GM18517 (cell line): ENCODE results near the gene STK32C.
"Not testable (repeated sequence)": the region's sequence is repeated elsewhere in the genome, so short reads cannot be mapped to it uniquely, and the experiment has no call there.

ENCODE experiments used
- ATAC-seq: cut with Tn5 transposase; IDR thresholded peaks from one replicate; pipeline ENCODE4 v1.9.1; 2021; ENCODE audit warnings: mild to moderate bottlenecking, moderate library complexity; ENCODE audit not compliant: unreplicated experiment

The STK32C gene

DNA sequence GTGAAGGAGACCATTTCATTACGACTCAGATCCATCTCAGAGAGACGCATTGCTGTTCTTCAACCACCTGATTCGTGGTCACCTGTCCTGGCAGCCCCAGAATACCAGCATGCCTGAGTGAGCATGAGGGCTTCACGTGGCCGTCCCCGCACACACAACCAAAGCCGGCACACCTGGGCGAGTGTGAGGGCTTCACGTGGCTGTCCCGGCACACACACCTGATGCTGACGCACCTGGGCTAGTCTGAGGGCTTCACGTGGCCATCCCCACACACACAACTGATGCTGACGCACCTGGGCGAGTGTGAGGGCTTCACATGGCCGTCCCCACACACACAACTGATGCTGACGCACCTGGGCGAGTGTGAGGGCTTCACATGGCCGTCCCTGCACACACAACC is 86.8 kb downstream of the STK32C start:
- not testable (repeated sequence) for ATAC-seq

DNA sequence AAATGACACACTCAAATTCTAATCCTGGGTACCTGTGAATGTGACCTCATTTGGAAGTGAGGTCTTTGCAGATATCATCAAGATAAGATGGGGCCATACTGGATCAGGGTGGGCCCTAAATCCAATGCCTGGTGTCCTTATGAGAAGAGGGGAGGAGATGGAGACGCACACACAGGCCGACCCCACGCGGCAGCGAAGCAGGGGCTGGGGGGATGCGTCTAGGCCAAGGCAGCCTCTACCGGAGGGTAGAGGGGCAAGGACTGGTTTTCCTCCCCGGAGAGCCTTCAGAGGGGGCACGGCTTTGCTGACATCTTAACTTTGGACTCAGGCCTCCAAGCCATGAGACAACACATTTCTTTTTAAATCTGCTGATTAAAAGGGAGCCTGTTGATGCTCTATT is 87.7 kb downstream of the STK32C start:
- no peak for ATAC-seq

DNA sequence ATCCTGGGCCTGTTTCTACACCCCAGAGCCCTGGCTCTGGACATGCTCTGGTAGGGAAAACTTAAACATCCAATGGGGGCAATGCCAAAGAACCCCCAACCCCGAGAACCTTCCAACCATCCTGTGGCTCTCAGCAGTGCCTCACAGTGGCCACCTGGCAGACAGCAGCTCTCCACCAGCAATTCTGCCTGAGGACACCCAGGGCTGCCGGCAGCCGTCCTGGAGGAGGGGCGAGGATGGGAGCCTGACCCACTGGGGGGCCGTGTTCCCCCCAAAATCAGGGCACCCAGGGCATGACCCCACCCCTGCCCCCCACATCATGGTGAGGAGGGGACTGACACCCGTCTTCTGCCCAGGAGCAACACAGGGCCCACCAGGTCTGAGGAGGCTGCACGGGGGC is 88.3 kb downstream of the STK32C start:
- no peak for ATAC-seq

DNA sequence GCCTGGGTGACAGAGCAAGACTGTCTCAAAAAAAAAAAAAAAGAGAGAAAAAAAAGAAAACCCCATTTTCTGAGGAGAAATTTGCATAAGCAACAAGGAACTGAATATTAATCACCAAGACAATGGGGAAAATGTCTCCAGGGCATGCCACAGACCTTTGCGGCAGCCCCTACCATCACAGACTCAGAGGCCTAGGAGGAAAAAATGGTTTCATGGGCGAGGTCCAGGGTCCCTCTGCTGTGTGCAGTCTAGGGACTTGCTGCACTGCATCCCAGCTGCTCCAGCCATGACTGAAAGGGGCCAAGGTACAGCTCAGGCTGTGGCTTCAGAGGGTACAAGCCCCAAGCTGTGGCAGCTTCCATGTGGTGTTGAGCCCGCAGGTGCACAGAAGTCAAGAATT is 91.3 kb downstream of the STK32C start:
- ATAC-seq, result not testable (repeated sequence)

DNA sequence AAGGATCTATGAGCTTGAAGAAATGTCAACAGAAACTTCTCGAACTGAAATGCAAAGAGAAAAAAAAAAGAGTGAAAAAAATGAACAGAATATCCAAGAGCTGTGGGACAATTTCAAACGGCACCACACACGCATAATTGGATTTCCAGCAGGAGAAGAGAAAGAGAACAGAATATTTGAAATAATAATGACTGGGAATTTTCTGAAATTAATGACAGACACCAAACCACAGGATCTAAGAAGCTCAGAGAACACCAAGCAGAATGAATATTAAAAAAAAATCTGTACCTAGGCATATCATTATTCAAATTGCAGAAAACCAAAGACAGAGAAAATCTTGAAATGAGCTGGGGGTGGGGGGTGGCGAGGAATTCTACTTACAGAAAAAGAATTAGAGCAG is 93.8 kb downstream of the STK32C start:
- ATAC-seq, result no peak

DNA sequence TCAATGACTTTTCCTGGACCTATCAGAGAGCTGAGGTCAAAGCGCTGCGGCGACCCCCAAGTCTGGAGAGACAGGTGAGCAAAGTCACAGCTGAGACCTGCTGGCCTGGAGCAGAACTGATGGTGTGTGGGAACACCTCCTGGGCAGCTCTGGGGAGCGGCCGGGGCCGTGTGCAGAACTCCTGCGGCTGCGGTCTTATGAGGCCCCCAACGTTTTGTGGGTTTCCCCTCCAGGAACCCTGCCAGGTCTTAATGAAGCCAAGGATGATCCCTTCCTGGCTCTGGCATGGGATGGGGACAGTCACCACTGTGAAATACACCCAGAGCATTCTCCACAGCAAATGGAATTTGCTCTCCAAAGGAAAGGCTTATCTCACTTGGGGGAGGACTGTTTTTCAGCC is 94.9 kb downstream of the STK32C start:
- ATAC-seq, result no peak

DNA sequence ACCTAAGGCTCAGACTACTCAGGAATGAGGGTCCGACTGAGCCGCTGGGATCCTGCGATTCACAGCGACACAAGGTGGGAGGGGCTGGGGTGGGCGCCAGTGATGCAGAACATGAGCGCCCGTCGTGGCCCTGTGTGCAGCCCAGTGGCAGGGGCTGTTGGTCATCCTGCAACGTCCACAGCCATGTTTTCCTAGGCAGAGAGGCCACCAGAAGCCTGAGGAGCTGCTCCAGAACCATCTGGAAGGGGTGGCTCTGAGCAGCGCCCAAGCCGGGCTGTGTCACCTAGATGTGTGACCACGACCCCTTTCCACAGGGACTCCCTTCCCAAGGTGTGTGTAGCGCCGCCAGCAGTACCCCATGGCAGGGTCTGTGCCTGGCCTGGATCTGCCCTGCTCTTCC is 96.5 kb downstream of the STK32C start:
- ATAC-seq, result no peak

DNA sequence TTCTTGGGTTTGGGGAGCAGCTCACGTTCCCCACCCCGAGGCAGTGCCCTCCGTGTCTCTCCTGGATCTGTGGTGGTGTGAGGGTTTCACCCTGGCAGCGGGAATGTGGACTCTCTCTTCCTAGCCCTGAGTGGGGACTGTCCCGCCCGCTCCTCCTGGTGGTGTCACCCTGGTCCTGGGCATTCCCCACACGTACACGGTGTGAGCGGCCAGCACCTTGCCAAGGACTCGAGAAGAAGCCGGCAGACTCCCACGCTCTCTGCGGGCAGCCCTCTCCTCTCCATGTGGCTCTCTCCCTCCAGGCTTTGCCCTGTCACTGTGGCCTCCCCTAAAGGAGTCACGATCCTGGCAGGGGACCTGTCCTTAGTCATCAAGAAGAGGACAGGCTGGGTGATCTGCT is 97.0 kb downstream of the STK32C start:
- ATAC-seq, result no peak

DNA sequence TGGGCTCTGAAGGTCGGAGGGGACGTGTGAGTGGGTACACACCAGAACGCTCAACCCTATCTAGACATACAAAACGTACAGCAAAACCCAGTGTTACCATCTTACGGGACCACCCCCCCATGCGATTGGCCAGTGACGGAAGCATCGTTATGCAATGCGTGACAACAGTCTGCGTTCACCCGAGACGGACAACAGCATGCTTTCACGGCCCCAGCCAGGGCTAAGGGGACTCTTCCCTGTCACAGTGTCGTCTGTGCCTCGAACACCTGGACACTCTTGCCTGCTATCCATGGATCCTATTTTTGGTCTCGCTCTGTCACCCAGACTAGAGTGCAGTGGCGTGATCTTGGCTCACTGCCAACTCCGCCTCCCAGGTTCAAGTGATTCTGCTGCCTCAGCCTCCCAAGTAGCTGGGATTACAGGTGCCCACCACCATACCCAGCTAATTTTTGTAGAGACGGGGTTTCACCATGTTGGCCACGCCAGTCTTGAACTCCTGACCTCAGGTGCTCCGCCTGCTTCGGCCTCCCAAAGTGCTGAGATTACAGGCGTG is 97.7 kb downstream of the STK32C start:
- ATAC-seq, result no peak

DNA sequence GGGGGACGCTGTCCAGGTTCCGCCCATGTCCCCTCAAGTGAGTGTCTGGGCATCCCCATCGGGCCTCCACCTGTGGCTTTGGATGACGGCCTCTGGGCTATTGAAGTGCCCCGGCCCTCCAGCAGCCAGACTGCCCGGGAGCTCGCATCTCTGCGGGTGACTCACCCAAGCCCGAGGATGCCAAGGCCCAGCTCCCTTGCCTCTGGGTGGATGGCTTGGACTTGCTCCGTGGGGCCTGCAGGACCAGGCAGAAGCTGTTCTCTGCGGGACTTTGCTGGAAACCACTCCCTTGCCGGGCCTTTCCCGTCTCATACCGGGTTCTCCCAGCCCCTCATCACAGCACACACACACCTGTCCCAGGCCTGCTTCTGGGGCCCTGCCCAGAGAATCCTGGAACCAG is 98.6 kb downstream of the STK32C start:
- ATAC-seq, result no peak

DNA sequence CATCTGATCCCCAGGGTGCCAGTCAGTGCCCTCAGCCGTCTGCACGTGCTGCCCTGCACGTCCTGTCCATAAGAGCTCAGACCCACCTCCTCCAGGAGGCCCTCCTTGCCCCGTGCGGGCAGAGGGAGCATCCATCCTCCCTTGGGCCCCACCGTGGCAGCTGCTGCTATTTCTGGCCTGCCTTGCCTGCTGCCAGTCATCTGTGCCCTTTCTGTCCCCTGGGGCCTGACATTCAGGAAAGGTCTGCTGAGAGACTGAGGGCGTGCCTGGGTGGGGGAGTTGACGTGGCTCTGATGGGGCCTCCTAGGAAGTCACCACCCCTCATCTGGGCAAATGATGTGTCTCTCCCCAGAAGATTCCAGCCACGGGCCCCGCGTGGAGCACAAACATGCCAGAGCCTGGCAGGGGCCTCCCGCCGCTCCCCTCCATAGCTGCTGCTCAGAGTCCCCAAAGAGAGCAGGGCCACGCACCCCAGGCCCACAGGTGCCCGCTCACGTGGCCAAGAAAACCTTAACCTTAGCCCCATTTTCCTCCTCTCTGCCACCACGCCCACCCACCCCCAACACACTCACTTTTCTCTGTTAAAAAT is 99.2 kb downstream of the STK32C start:
- ATAC-seq, result no peak

DNA sequence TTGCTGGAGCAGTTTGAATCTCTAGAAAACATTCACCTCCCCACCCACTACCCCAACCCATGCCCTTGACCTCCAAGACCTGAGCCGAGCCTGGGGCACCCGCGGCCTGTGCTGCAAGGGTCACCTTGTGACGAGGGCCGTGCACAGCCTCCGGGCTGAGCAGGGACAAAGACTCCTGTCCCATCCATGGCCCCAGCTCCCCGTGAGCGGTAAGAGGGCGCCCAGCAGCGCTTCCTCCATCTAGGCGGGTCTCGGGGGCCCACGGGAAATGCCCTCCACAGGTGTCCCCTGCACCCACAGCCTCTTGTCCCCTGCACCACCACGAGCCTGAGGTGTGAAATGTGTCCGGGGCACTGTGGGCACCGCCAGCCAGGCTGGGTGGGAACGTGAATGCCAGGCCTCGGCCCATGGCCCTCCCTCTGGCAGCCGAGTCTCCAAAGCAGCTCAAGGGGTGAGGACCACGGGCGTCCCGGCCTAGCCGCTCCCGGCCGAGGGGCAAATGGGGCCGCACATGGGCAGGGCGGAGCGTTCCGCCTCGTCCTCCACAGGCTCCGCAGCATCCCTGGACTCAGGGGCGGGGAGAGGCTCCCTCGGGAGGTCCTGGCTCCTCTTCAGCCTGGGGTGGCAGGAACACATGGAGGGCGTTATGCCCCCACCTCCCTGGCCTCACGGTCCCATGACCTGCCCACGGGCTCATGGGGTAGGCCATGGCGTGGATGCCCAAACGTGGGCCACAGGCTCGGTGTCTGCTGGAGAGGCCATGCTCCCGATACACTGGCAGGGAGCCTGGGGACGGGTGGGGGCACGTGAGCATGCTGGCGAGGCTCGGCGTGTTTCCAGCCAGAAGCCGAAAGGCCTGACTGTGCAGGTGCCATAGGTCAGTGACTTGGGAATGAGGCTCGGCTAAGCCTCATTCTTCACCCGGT is 100.0 kb downstream of the STK32C start:
- no peak for ATAC-seq

DNA sequence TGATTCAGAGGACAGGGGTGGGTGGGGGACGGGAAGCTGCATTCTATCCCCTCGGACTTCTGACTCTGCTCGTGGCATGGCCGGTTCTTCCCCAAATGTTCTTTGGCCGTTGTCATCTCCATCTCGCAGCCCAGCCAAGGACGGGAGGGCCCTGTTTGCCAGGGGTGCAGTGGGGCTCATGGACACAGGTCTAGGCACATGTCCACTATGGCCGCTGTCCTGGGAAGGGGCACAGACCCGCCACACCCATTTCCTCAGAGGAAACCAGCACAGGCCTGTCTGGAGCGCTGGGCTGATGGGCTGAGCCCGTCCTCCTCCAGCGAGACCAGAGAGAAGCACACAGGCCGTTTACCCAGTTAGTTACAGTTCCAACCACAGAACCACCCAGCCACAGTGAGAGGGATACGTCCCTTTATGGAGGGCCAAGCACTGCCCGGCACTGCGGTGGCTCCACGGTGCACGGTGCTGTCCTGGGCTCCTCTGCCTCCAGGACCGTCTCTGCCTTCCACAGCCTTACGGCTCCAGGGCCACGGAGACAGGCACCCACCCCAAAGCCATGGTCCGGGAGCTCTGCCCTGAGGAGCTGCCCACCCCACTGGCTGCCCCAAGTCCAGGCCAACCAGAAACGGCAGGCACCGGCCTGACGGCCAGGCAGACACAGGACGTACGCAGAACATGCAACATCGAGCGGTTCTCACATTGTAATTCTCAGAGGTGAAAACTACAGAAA is 100.8 kb downstream of the STK32C start:
- no peak for ATAC-seq

DNA sequence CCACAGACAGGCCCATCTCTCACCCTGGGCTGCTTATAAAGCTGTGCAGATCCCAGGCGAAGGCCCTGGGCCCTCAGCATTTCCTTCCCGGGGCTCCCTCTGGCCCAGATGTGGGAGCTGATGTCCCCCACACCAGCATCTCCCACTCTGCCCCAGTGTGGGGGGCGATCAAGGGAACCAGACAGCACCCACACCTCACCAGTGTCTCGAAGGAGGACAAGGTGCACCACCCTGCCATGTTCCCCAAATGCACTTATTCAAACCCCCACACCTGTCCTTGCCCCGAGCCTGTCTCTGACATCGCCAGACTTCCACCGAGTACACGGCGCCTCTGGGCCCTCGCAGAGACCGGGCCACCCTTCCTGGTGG is 101.4 kb downstream of the STK32C start:
- no peak for ATAC-seq

DNA sequence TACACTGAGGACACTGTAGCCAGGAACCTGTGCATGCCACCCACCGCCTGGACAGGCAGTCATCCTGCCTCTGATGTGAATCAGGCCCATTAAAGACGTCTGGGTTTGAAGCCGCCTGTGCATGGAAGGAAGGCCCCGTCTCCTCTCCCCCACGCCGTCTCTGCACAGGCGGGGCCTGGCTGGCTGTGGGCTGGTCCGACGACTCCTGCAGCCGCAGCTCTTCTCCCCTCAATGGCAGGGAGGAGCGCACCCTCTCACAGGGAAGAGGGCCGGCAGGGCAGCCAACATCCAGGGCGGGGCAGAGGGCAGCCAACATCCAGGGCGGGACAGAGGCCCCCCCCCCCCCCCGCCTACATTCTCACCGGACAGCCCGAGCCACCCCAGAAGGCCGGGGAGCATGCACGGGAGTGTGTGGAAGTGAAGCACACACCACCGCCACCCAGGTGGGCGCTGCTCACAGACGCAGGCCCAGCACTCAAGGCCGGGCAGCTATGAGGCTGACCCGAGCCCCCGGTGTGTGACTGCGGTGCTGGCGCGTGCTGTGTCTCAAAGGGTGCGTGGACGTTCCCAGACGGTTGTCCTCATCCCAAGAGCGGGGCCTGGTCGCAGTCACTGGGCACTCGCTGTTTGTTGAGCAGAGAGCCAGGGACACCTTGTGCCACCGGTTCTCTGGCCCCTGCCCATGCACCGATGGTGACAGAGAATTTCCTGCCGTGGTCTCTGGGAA is 101.9 kb downstream of the STK32C start:
- no peak for ATAC-seq

DNA sequence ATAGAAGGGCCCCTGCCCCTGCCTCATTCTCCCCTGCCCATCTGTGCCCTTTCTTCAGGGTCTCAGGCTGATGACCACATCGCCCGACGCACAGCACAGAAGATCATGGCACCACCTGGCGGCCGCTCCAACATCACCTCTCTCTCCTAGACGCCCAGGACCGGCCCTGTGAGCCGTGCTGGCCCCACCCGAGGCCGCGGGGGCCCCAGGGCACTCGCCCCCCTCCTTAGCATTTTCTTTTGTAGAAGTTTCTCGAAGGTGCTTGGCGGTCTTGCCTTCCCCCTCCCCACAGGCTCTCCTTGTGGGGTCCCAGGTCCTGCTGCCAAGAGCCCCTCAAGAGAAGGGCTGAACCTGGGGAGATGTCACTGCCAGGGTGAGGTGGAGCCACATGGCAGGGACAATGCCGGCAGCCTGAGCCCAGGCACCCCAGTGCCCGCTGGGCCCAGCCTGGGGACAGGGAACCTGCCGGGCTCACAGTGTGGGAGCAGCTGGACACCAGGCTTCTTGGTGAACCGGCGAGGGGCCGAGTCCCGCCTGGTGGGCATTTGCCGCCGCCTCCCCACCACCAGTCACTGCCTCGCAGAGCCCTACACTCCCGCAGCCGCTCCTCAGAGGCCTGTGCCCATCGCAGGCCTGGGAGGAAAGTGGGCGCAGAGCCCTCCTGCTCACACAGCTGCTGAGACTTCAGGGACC is 102.8 kb downstream of the STK32C start:
- ATAC-seq, result no peak

DNA sequence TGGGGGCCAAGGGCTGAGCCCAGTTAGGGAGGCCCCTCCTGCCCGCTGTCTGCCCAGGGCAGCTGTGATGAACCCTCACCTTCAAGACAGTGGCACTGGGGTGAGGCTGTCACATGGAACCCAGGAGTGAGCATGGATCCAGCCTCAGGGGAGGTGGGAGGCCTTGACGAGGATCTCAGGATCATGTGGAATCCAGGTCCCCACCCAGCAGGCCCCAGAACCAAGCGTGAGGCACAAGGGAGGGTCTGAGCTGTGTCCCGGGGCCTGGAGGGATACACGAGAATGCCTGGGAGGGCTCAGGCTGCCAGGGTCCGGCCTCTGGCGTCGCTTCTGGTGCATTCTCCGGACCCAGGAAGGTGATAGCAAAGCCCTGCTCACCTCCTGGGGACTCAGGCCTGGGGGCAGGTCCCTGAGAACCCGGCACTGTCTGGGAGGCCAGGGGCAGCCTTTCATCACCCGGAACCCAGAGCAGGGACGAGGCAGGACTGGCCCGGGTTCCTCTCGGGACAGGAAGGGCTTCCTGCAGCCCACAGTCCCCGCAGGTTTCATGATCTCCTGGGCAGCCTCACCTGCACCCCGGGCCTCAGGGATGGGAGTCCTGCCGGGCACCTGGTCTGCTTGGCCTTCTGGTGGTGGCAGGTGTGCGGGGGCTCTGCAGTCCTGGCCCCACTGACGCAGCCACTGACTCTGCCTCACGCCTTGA is 103.5 kb downstream of the STK32C start:
- no peak for ATAC-seq

DNA sequence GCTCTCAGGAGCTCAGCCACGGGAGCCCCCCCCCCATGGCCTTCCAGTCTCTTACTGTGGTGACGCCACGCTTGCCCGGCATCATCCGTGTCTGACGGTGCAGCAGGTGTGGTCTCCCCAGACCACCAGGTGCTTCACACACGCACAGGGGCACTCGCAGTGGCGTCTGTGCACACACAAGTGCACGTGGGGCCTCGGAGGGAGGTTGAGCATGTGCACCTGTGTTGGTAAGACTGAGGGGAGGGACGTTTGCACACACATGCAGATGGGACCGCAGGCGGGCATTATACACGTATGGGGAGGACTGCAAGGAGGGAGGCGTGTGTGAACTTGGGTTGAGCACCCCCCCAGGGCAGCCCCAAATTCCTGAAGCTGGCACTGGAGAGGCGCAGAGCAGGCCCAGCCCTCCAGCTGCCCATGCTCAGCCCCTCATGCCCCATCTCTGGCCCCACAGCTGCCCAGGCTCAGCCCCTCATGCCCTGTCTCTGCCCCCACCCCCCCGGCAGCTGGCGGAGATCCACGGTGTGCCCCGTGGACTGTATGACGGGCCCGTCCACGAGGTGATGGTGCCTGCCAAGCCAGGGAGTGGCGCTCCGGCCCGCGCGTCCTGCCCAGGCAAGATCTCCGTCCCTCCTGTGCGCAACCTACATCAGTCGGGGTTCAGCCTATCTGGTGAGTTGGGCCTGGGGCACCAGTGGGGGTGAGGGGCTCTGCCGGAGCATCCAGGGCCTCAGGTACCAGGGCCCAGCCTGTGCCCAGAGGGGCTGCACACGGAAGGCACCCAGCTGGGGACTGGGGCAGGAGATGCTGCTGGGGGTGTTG is 104.3 kb downstream of the STK32C start:
- no peak for ATAC-seq
